ENCODE data around the gene KRT37.
"Not testable (repeated sequence)": the region's sequence is repeated elsewhere in the genome, so short reads cannot be mapped to it uniquely, and the experiment has no call there.

Gene KRT37

DNA sequence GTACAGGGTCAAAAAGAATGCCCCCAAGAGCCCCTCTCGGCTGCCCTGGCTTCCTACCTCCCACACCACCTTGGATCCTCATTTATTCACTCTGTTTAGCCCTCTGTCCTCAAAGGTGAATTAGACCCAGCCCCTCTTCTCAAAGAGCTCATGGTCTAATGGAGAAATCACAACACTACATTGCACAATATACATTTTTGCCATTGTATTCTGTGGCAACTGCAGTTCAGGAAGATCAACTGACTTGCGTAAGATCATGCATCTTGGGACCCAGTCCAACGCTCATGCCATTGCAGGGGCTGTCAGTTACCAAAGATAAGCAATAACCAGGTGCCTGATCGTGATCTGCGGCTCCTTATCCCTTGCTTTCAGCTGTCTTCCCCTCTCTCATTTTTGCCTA is 15.0 kb upstream of the KRT37 start:
- DNase-seq, result no peak
- Histone ChIP-seq H3K4me3 (ENCODE audit: control insufficient read depth in 1 of 7, extremely low read depth in 1 of 7, insufficient read depth in 4 of 7, low read depth in 2 of 7, low read length in 6 of 7) (no peak overlapping the region), H3K9me3 (ENCODE audit: control extremely low read depth in 1 of 5, control insufficient read depth in 4 of 5, insufficient read depth in 2 of 5, low read depth in 1 of 5, low read length in 4 of 5) (peaks cover 0 to 2% (median 0%) of the 10 kb centered on the region in 5 experiments), H3K36me3 (ENCODE audit: control insufficient read depth in 4 of 4, insufficient read depth in 4 of 4, low read length in 3 of 4) (no peaks in the 10 kb centered on the region), H3K4me1 (ENCODE audit: control extremely low read depth in 1 of 4, control insufficient read depth in 4 of 4, insufficient read depth in 4 of 4, low read length in 3 of 4) (no peaks in the 10 kb centered on the region), H3K27me3 (replicated peaks in 2 of 5; ENCODE audit: control insufficient read depth in 4 of 5, insufficient read depth in 5 of 5, low read length in 4 of 5) (peaks cover 0 to 13% (median 8%) of the 10 kb centered on the region in 5 experiments), H3K27ac (ENCODE audit: insufficient read depth in 1 of 2, low read depth in 1 of 2, low read length in 2 of 2, poor library complexity in 1 of 2, severe bottlenecking in 2 of 2) (no peak overlapping the region)
- ChIA-PET CTCF (no interaction called here), POLR2A (interaction anchor here (0.7 kb wide), 1 partner anchor 28 kb away, joined by 3 read pairs; no protein-coding TSS in a partner anchor)
- 80% methylated on average over 4 of the region's 5 CpGs for WGBS (ENCODE audit: insufficient coverage)

GRCh38 chr17:41437769-41438168 is 13.4 kb upstream of the KRT37 start:
- Histone ChIP-seq H3K4me3 (ENCODE audit: control insufficient read depth in 1 of 7, extremely low read depth in 1 of 7, insufficient read depth in 4 of 7, low read depth in 2 of 7, low read length in 6 of 7) (no peak overlapping the region), H3K4me1 (ENCODE audit: control extremely low read depth in 1 of 4, control insufficient read depth in 4 of 4, insufficient read depth in 4 of 4, low read length in 3 of 4) (no peaks in the 10 kb centered on the region), H3K36me3 (ENCODE audit: control insufficient read depth in 4 of 4, insufficient read depth in 4 of 4, low read length in 3 of 4) (no peaks in the 10 kb centered on the region), H3K27ac (ENCODE audit: insufficient read depth in 1 of 2, low read depth in 1 of 2, low read length in 2 of 2, poor library complexity in 1 of 2, severe bottlenecking in 2 of 2) (no peak overlapping the region), H3K9me3 (ENCODE audit: control extremely low read depth in 1 of 5, control insufficient read depth in 4 of 5, insufficient read depth in 2 of 5, low read depth in 1 of 5, low read length in 4 of 5) (no peaks in the 10 kb centered on the region), H3K27me3 (replicated peaks in 2 of 5; ENCODE audit: control insufficient read depth in 4 of 5, insufficient read depth in 5 of 5, low read length in 4 of 5) (peaks cover 0 to 8% (median under 1%) of the 10 kb centered on the region in 5 experiments)
- WGBS (ENCODE audit: insufficient coverage), result 90% methylated on average over 9 of the region's 9 CpGs
- CTCF ChIA-PET, result no interaction called here
- POLR2A ChIA-PET, result no interaction called here
- DNase-seq, result no peak

GRCh38 chr17:41437254-41437653 is 12.9 kb upstream of the KRT37 start:
- DNase-seq, result no peak
- Histone ChIP-seq H3K36me3 (ENCODE audit: control insufficient read depth in 4 of 4, insufficient read depth in 4 of 4, low read length in 3 of 4) (no peaks in the 10 kb centered on the region), H3K9me3 (ENCODE audit: control extremely low read depth in 1 of 5, control insufficient read depth in 4 of 5, insufficient read depth in 2 of 5, low read depth in 1 of 5, low read length in 4 of 5) (no peaks in the 10 kb centered on the region), H3K27ac (ENCODE audit: insufficient read depth in 1 of 2, low read depth in 1 of 2, low read length in 2 of 2, poor library complexity in 1 of 2, severe bottlenecking in 2 of 2) (no peak overlapping the region), H3K4me1 (ENCODE audit: control extremely low read depth in 1 of 4, control insufficient read depth in 4 of 4, insufficient read depth in 4 of 4, low read length in 3 of 4) (no peaks in the 10 kb centered on the region), H3K4me3 (ENCODE audit: control insufficient read depth in 1 of 7, extremely low read depth in 1 of 7, insufficient read depth in 4 of 7, low read depth in 2 of 7, low read length in 6 of 7) (no peak overlapping the region), H3K27me3 (replicated peaks in 2 of 5; ENCODE audit: control insufficient read depth in 4 of 5, insufficient read depth in 5 of 5, low read length in 4 of 5) (peaks cover 0 to 8% (median 0%) of the 10 kb centered on the region in 5 experiments)
- ChIA-PET CTCF (no interaction called here), POLR2A (no interaction called here)
- 83% methylated on average over 7 of the region's 7 CpGs for WGBS (ENCODE audit: insufficient coverage)

DNA sequence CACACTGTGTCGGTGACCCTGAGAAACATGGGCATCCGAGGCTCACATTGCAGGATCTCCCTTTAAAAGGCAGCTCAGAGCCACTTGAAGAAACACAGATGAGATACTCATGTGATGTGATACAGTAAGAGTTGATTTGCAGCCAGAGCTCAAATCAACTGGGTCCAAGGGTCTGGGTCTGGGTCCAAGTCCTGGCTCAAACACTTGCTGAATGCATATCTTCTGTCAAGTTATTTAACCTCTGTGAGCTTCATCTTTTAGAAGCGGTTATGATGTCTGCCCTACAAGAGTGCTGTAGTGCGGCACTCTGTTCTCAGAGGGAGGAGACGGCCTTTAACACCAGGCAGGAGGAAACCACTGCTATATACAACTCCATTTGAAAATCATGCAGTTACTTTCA is 10.0 kb upstream of the KRT37 start:
- Histone ChIP-seq H3K27ac (ENCODE audit: insufficient read depth in 1 of 2, low read depth in 1 of 2, low read length in 2 of 2, poor library complexity in 1 of 2, severe bottlenecking in 2 of 2) (no peak overlapping the region), H3K27me3 (replicated peaks in 2 of 5; ENCODE audit: control insufficient read depth in 4 of 5, insufficient read depth in 5 of 5, low read length in 4 of 5) (peaks cover 0 to 4% (median 0%) of the 10 kb centered on the region in 5 experiments), H3K9me3 (ENCODE audit: control extremely low read depth in 1 of 5, control insufficient read depth in 4 of 5, insufficient read depth in 2 of 5, low read depth in 1 of 5, low read length in 4 of 5) (no peaks in the 10 kb centered on the region), H3K4me3 (ENCODE audit: control insufficient read depth in 1 of 7, extremely low read depth in 1 of 7, insufficient read depth in 4 of 7, low read depth in 2 of 7, low read length in 6 of 7) (no peak overlapping the region), H3K36me3 (ENCODE audit: control insufficient read depth in 4 of 4, insufficient read depth in 4 of 4, low read length in 3 of 4) (no peaks in the 10 kb centered on the region), H3K4me1 (ENCODE audit: control extremely low read depth in 1 of 4, control insufficient read depth in 4 of 4, insufficient read depth in 4 of 4, low read length in 3 of 4) (no peaks in the 10 kb centered on the region)
- no peak for DNase-seq
- POLR2A ChIA-PET, result no interaction called here
- WGBS (ENCODE audit: insufficient coverage), result 92% methylated on average over 2 of the region's 5 CpGs
- CTCF ChIA-PET, result interaction anchor here (0.6 to 1.2 kb wide), 2 partner anchors 23 to 184 kb away, joined by 3 read pairs; no protein-coding TSS in a partner anchor

DNA sequence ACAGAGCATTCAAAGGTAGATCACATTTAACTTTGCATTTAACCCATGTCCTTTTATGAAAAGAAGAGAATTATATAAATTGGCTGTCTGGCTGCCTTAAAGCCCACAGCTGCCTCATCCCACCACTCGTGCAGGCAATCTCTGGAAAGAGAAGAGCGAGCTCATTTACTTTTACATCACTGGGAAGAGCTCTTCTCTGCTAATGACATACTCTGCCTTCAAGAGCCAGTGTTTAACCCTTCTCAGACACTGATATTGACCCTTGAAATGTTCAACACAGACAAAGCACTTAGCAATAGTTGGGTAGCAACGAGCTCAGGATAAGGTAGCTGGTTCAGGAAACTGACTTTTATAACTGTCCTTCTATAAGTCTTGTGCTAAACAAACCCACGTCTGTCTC is 9.6 kb upstream of the KRT37 start:
- DNase-seq, result no peak
- WGBS (ENCODE audit: insufficient coverage), result 100% methylated on average over 3 of the region's 4 CpGs
- Histone ChIP-seq H3K27me3 (replicated peaks in 2 of 5; ENCODE audit: control insufficient read depth in 4 of 5, insufficient read depth in 5 of 5, low read length in 4 of 5) (peaks cover 0 to 4% (median 0%) of the 10 kb centered on the region in 5 experiments), H3K27ac (ENCODE audit: insufficient read depth in 1 of 2, low read depth in 1 of 2, low read length in 2 of 2, poor library complexity in 1 of 2, severe bottlenecking in 2 of 2) (no peak overlapping the region), H3K36me3 (ENCODE audit: control insufficient read depth in 4 of 4, insufficient read depth in 4 of 4, low read length in 3 of 4) (no peaks in the 10 kb centered on the region), H3K9me3 (ENCODE audit: control extremely low read depth in 1 of 5, control insufficient read depth in 4 of 5, insufficient read depth in 2 of 5, low read depth in 1 of 5, low read length in 4 of 5) (no peaks in the 10 kb centered on the region), H3K4me1 (ENCODE audit: control extremely low read depth in 1 of 4, control insufficient read depth in 4 of 4, insufficient read depth in 4 of 4, low read length in 3 of 4) (no peaks in the 10 kb centered on the region), H3K4me3 (ENCODE audit: control insufficient read depth in 1 of 7, extremely low read depth in 1 of 7, insufficient read depth in 4 of 7, low read depth in 2 of 7, low read length in 6 of 7) (no peak overlapping the region)
- CTCF ChIA-PET, result interaction anchor here (0.6 to 1.2 kb wide), 2 partner anchors 22 to 184 kb away, joined by 3 read pairs; no protein-coding TSS in a partner anchor
- POLR2A ChIA-PET, result no interaction called here

- no CpG with 5 or more reads among the region's 4 CpGs for WGBS (ENCODE audit: insufficient coverage)
- H3K4me1 ChIP-seq (ENCODE audit: control extremely low read depth in 1 of 4, control insufficient read depth in 4 of 4, insufficient read depth in 4 of 4, low read length in 3 of 4), result no peaks in the 10 kb centered on the region
- H3K27me3 ChIP-seq (replicated peaks in 2 of 5; ENCODE audit: control insufficient read depth in 4 of 5, insufficient read depth in 5 of 5, low read length in 4 of 5), result peaks cover 0 to 4% (median 0%) of the 10 kb centered on the region in 5 experiments
- H3K4me3 ChIP-seq (ENCODE audit: control insufficient read depth in 1 of 7, extremely low read depth in 1 of 7, insufficient read depth in 4 of 7, low read depth in 2 of 7, low read length in 6 of 7), result no peak overlapping the region
- no peaks in the 10 kb centered on the region for H3K36me3 ChIP-seq (ENCODE audit: control insufficient read depth in 4 of 4, insufficient read depth in 4 of 4, low read length in 3 of 4)
- no peak for DNase-seq
- H3K9me3 ChIP-seq (ENCODE audit: control extremely low read depth in 1 of 5, control insufficient read depth in 4 of 5, insufficient read depth in 2 of 5, low read depth in 1 of 5, low read length in 4 of 5), result no peaks in the 10 kb centered on the region
- ChIA-PET CTCF (interaction anchor here (0.6 to 1.2 kb wide), 2 partner anchors 22 to 183 kb away, joined by 3 read pairs; no protein-coding TSS in a partner anchor), POLR2A (no interaction called here)
- H3K27ac ChIP-seq (ENCODE audit: insufficient read depth in 1 of 2, low read depth in 1 of 2, low read length in 2 of 2, poor library complexity in 1 of 2, severe bottlenecking in 2 of 2), result no peak overlapping the region
Measured at GRCh38 chr17:41433586-41433985, 9.2 kb upstream of the KRT37 start.

GRCh38 chr17:41430376-41430775 is 6.0 kb upstream of the KRT37 start:
- H3K27ac ChIP-seq (ENCODE audit: insufficient read depth in 1 of 2, low read depth in 1 of 2, low read length in 2 of 2, poor library complexity in 1 of 2, severe bottlenecking in 2 of 2); H3K9me3 ChIP-seq (ENCODE audit: control extremely low read depth in 1 of 5, control insufficient read depth in 4 of 5, insufficient read depth in 2 of 5, low read depth in 1 of 5, low read length in 4 of 5); H3K27me3 ChIP-seq (replicated peaks in 2 of 5; ENCODE audit: control insufficient read depth in 4 of 5, insufficient read depth in 5 of 5, low read length in 4 of 5); H3K36me3 ChIP-seq (ENCODE audit: control insufficient read depth in 4 of 4, insufficient read depth in 4 of 4, low read length in 3 of 4); H3K4me1 ChIP-seq (ENCODE audit: control extremely low read depth in 1 of 4, control insufficient read depth in 4 of 4, insufficient read depth in 4 of 4, low read length in 3 of 4); CTCF ChIA-PET; H3K4me3 ChIP-seq (ENCODE audit: control insufficient read depth in 1 of 7, extremely low read depth in 1 of 7, insufficient read depth in 4 of 7, low read depth in 2 of 7, low read length in 6 of 7); DNase-seq; POLR2A ChIA-PET: not testable (repeated sequence)
- 92% methylated on average over 9 of the region's 9 CpGs for WGBS (ENCODE audit: insufficient coverage)
